WTC11 (cell line): ENCODE data around the gene EFNA5.

ENCODE experiments used
- ARID4B ChIP-seq: sonication (generic); formaldehyde crosslinking; IDR thresholded peaks from 2 replicates; pipeline ENCODE4 v1.8.0; 2023; ENCODE audit warnings: missing genetic modification reagents, mild to moderate bottlenecking, borderline replicate concordance
- CBFB ChIP-seq: sonication (generic); formaldehyde crosslinking; IDR thresholded peaks from 2 replicates; pipeline ENCODE4 v1.8.1; 2022; ENCODE audit warnings: mild to moderate bottlenecking, low read depth, missing genetic modification reagents
- CTCF ChIP-seq: fragments of 200-600 bp; IDR thresholded peaks from 2 replicates; pipeline ENCODE4 v1.8.0; 2022; ENCODE audit warnings: antibody characterized with exemption
- E2F4 ChIP-seq: sonication (generic); formaldehyde crosslinking; IDR thresholded peaks from 2 replicates; pipeline ENCODE4 v1.8.1; 2022; ENCODE audit warnings: low read depth, mild to moderate bottlenecking, moderate library complexity, missing genetic modification reagents, borderline replicate concordance
- HMGXB4 ChIP-seq: sonication (generic); formaldehyde crosslinking; IDR thresholded peaks from 2 replicates; pipeline ENCODE4 v1.8.1; 2023; ENCODE audit warnings: mild to moderate bottlenecking, moderate library complexity, missing genetic modification reagents
- IRF2 ChIP-seq: sonication (generic); formaldehyde crosslinking; IDR thresholded peaks from 2 replicates; pipeline ENCODE4 v1.8.0; 2022; ENCODE audit warnings: low read depth, missing genetic modification reagents, borderline replicate concordance
- MYBL2 ChIP-seq: sonication (generic); formaldehyde crosslinking; IDR thresholded peaks from 2 replicates; pipeline ENCODE4 v1.8.1; 2023; ENCODE audit warnings: mild to moderate bottlenecking, moderate library complexity, missing genetic modification reagents
- NR1H2 ChIP-seq: sonication (generic); formaldehyde crosslinking; IDR thresholded peaks from 2 replicates; pipeline ENCODE4 v1.9.0; 2021; ENCODE audit warnings: mild to moderate bottlenecking, moderate library complexity, missing genetic modification reagents
- NR3C1 ChIP-seq: sonication (generic); formaldehyde crosslinking; conservative IDR thresholded peaks from 2 replicates; pipeline ENCODE4 v1.8.1; 2023; ENCODE audit warnings: low read depth, mild to moderate bottlenecking, missing genetic modification reagents
- TF ChIP-seq, protein P1 (sequence below): fragments of 250-450 bp; sonication (Bioruptor Pico); IDR thresholded peaks from 2 replicates; pipeline ENCODE4 v2.1.2; 2022; ENCODE audit warnings: mild to moderate bottlenecking, moderate library complexity
- TF ChIP-seq, protein P2 (sequence below): sonication (generic); formaldehyde crosslinking; IDR thresholded peaks from 2 replicates; pipeline ENCODE4 v1.8.1; 2022; ENCODE audit warnings: missing genetic modification reagents, borderline replicate concordance
- TF ChIP-seq, protein P3 (sequence below): sonication (generic); formaldehyde crosslinking; IDR thresholded peaks from 2 replicates; pipeline ENCODE4 v1.8.0; 2022; ENCODE audit warnings: mild to moderate bottlenecking, missing genetic modification reagents
- TF ChIP-seq, protein P4 (sequence below): sonication (generic); formaldehyde crosslinking; IDR thresholded peaks from 2 replicates; pipeline ENCODE4 v1.8.1; 2023; ENCODE audit warnings: mild to moderate bottlenecking, missing genetic modification reagents, moderate library complexity

DNA sequence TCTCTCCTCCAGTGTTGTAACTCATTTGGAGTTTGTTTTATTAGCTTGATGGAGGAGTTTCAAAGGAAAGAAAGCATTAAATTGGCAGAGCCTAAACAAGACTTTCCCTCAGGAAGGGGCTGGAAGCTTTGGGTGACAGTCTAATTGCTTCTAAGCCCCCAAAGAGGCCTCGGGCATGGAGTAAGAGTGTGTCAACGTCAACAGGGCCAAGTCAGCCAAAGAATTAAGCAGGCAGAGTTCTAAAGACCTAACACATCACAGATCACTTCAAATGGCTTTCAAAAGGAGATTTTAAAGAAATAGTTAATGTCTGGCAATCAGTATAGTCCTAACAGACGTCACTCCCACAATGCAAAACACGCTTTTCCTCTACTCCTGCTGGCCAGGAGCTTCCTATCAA is 234.5 kb downstream of the EFNA5 start:
- no peak for TF ChIP-seq NR1H2
- TF ChIP-seq IRF2 (CRISPR knock-in tag): no peak
- no peak for TF ChIP-seq CTCF
- TF ChIP-seq CBFB (CRISPR knock-in tag): no peak
- TF ChIP-seq, protein P1, sequence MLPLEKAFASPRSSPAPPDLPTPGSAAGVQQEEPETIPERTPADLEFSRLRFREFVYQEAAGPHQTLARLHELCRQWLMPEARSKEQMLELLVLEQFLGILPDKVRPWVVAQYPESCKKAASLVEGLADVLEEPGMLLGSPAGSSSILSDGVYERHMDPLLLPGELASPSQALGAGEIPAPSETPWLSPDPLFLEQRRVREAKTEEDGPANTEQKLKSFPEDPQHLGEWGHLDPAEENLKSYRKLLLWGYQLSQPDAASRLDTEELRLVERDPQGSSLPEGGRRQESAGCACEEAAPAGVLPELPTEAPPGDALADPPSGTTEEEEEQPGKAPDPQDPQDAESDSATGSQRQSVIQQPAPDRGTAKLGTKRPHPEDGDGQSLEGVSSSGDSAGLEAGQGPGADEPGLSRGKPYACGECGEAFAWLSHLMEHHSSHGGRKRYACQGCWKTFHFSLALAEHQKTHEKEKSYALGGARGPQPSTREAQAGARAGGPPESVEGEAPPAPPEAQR (CRISPR knock-in tag): no peak
- TF ChIP-seq ARID4B (CRISPR knock-in tag): no peak
- TF ChIP-seq, protein P2, sequence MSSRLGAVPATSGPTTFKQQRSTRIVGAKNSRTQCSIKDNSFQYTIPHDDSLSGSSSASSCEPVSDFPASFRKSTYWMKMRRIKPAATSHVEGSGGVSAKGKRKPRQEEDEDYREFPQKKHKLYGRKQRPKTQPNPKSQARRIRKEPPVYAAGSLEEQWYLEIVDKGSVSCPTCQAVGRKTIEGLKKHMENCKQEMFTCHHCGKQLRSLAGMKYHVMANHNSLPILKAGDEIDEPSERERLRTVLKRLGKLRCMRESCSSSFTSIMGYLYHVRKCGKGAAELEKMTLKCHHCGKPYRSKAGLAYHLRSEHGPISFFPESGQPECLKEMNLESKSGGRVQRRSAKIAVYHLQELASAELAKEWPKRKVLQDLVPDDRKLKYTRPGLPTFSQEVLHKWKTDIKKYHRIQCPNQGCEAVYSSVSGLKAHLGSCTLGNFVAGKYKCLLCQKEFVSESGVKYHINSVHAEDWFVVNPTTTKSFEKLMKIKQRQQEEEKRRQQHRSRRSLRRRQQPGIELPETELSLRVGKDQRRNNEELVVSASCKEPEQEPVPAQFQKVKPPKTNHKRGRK (CRISPR knock-in tag): no peak
- TF ChIP-seq, protein P3, sequence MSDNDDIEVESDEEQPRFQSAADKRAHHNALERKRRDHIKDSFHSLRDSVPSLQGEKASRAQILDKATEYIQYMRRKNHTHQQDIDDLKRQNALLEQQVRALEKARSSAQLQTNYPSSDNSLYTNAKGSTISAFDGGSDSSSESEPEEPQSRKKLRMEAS (CRISPR knock-in tag): no peak
- TF ChIP-seq NR3C1 (CRISPR knock-in tag): no peak
- TF ChIP-seq HMGXB4 (CRISPR knock-in tag): no peak
- TF ChIP-seq MYBL2 (CRISPR knock-in tag): no peak
- TF ChIP-seq, protein P4, sequence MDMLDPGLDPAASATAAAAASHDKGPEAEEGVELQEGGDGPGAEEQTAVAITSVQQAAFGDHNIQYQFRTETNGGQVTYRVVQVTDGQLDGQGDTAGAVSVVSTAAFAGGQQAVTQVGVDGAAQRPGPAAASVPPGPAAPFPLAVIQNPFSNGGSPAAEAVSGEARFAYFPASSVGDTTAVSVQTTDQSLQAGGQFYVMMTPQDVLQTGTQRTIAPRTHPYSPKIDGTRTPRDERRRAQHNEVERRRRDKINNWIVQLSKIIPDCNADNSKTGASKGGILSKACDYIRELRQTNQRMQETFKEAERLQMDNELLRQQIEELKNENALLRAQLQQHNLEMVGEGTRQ (CRISPR knock-in tag): no peak
- TF ChIP-seq E2F4 (CRISPR knock-in tag): no peak
